NCI-H82 treated with DMSO at 0.1 percent for 48 hours (cell line): ENCODE measurements around the gene FBLN1.

Experiments
- DNase-seq: peaks from one replicate; lab custom pipeline; 2025; ENCODE audit not compliant: unreplicated experiment; lab: John Stamatoyannopoulos, UW

The FBLN1 gene

GRCh38 chr22:45631841-45632238 is 129.2 kb downstream of the FBLN1 start:
- no peak for DNase-seq

GRCh38 chr22:45632791-45633515 is 130.3 kb downstream of the FBLN1 start:
- no peak for DNase-seq

- DNase-seq = no peak
Observed at GRCh38 chr22:45636683-45637082, 134.0 kb downstream of the FBLN1 start.

- no peak for DNase-seq
Observed at GRCh38 chr22:45638197-45638596, 135.5 kb downstream of the FBLN1 start.

- DNase-seq = no peak
Observed at GRCh38 chr22:45638834-45639746, 136.4 kb downstream of the FBLN1 start.

- DNase-seq = no peak
Observed at GRCh38 chr22:45639747-45640102, 137.0 kb downstream of the FBLN1 start.

GRCh38 chr22:45640291-45640940 is 137.7 kb downstream of the FBLN1 start:
- no peak for DNase-seq

- DNase-seq = no peak
Observed at GRCh38 chr22:45640941-45641621, 138.4 kb downstream of the FBLN1 start.

GRCh38 chr22:45642986-45643385 is 140.3 kb downstream of the FBLN1 start:
- DNase-seq = no peak

GRCh38 chr22:45644714-45645113 is 142.0 kb downstream of the FBLN1 start:
- DNase-seq = no peak

- DNase-seq = no peak
Observed at GRCh38 chr22:45645150-45645525, 142.5 kb downstream of the FBLN1 start.

- DNase-seq = no peak
Observed at GRCh38 chr22:45645526-45646414, 143.1 kb downstream of the FBLN1 start.

- no peak for DNase-seq
Observed at GRCh38 chr22:45647532-45648225, 145.0 kb downstream of the FBLN1 start.

GRCh38 chr22:45648301-45649117 is 145.8 kb downstream of the FBLN1 start:
- DNase-seq = no peak

- DNase-seq = no peak
Observed at GRCh38 chr22:45649809-45650208, 147.1 kb downstream of the FBLN1 start.

GRCh38 chr22:45650721-45651120 is 148.0 kb downstream of the FBLN1 start:
- no peak for DNase-seq
